K562 (cell line): ENCODE measurements around the gene SPAG9. TPM values are rescaled to one million over a fixed set of nuclear protein-coding genes. Genes with fewer than 3 reads are reported as not detected.
A peak's percentile ranks its signal among the peaks of the same experiment; 100 is the strongest.

Experiments
- ATAC-seq: fragments of 200-7000 bp; cut with Tn5 transposase; 3 replicates; pipeline ENCODE4 v1.9.1; 2020; ENCODE audit warnings: moderate library complexity
- BruUV-seq: library from RNA; stranded (reverse); fragments of 400-500 nt; replicated peaks from 2 replicates; lab custom pipeline; 2021; lab: Mats Ljungman, UMichigan
- CTCF ChIA-PET: fragments of 300-600 bp; formaldehyde crosslinking; extraction: SDS; loops from one replicate; lab custom pipeline; 2021; ENCODE audit warnings: low intra/inter-chr PET ratio; lab: Yijun Ruan, JAX
- POLR2A ChIA-PET: fragments of 300-600, 350-650 bp; sonication (Branson Sonifier 250); formaldehyde crosslinking; extraction: SDS; loops from one replicate; lab custom pipeline; 2021; ENCODE audit warnings: antibody characterized with exemption, inconsistent platforms; lab: Yijun Ruan, JAX
- DNase-seq, 4 experiments: peaks; one replicate each; pipeline versions ENCODE4 v3.0.0 to v3.0.0-alpha.2; 2011 to 2018; ENCODE audit warnings: low spot score in 3 of 4, mixed read lengths in 3 of 4; ENCODE audit errors: extremely low read depth in 1 of 4
- FAIRE-seq: peaks from 2 replicates; lab custom pipeline; 2011; peaks lifted over from hg19 to GRCh38; lab: Jason Lieb, UNC
- H2AFZ ChIP-seq: 2 replicates; pipeline ENCODE4 v1.6.0; 2011; ENCODE audit warnings: low read depth, low read length, control low read depth, inconsistent platforms
- H3K27ac ChIP-seq: fragments of 200-600 bp; 3 replicates; pipeline ENCODE4 v1.8.0; 2011; ENCODE audit warnings: low read depth, mild to moderate bottlenecking, control low read depth, inconsistent platforms, low read length, moderate library complexity, mixed read lengths; ENCODE audit errors: extremely low read depth
- H3K27me3 ChIP-seq, 2 experiments: fragments of 300-600 bp in 1 of 2; 2 replicates in 1 of 2; 3 replicates in 1 of 2; pipeline versions ENCODE4 v1.6.0 to v1.8.0; 2011; ENCODE audit warnings: inconsistent platforms in 2 of 2, low read length in 2 of 2, mild to moderate bottlenecking in 1 of 2, mixed read lengths in 1 of 2, moderate library complexity in 1 of 2; ENCODE audit not compliant: control insufficient read depth in 2 of 2, insufficient read depth in 2 of 2
- H3K36me3 ChIP-seq: fragments of 300-600 bp; 3 replicates; pipeline ENCODE4 v1.8.0; 2011; ENCODE audit warnings: mild to moderate bottlenecking, low read length, inconsistent platforms; ENCODE audit not compliant: control insufficient read depth, insufficient read depth
- H3K4me1 ChIP-seq, 2 experiments: fragments of 200-600 bp in 1 of 2; replicated peaks in 1 of 2; 2 replicates in 1 of 2; 3 replicates in 1 of 2; pipeline versions ENCODE4 v1.5.1 to v1.8.0; 2011; ENCODE audit warnings: inconsistent platforms in 2 of 2, low read length in 2 of 2, mild to moderate bottlenecking in 1 of 2, mixed read lengths in 1 of 2, moderate library complexity in 1 of 2; ENCODE audit not compliant: control insufficient read depth in 2 of 2, insufficient read depth in 2 of 2
- H3K4me2 ChIP-seq: 2 replicates; pipeline ENCODE4 v1.6.1; 2011; ENCODE audit warnings: low read length, control low read depth, inconsistent platforms, mixed read lengths; ENCODE audit not compliant: insufficient read depth
- H3K4me3 ChIP-seq: fragments of 200-600 bp; sonication (generic), shearing (Covaris generic); 2 replicates; pipeline ENCODE4 v1.5.1; 2016; ENCODE audit warnings: control low read depth, inconsistent platforms
- H3K79me2 ChIP-seq: fragments of 200-600 bp; 3 replicates; pipeline ENCODE4 v1.8.0; 2011; ENCODE audit warnings: low read length, inconsistent platforms; ENCODE audit not compliant: control insufficient read depth, insufficient read depth
- H3K9ac ChIP-seq, 2 experiments: 2 replicates each; pipeline versions ENCODE4 v1.6.0 to v1.6.1; 2011; ENCODE audit warnings: low read depth in 2 of 2, low read length in 2 of 2, control low read depth in 1 of 2, inconsistent platforms in 1 of 2, mild to moderate bottlenecking in 1 of 2, mixed read lengths in 1 of 2; ENCODE audit not compliant: insufficient read depth in 1 of 2
- H3K9me1 ChIP-seq: one replicate; pipeline ENCODE4 v1.6.0; 2011; ENCODE audit warnings: inconsistent platforms, mild to moderate bottlenecking, low read length, moderate library complexity; ENCODE audit not compliant: control insufficient read depth, insufficient read depth
- H3K9me3 ChIP-seq: replicated peaks from 2 replicates; pipeline ENCODE4 v1.5.1; 2011; ENCODE audit warnings: low read depth, low read length, inconsistent platforms; ENCODE audit not compliant: control insufficient read depth, insufficient read depth
- H4K20me1 ChIP-seq: replicated peaks from 2 replicates; pipeline ENCODE4 v1.6.1; 2011; ENCODE audit warnings: low read length, inconsistent platforms, mixed read lengths; ENCODE audit not compliant: control insufficient read depth, insufficient read depth
- ATF3 ChIP-seq, 2 experiments: fragments of 450-650 bp in 1 of 2; sonication (generic) in 1 of 2; formaldehyde crosslinking in 1 of 2; IDR thresholded peaks in 1 of 2; conservative IDR thresholded peaks in 1 of 2; 2 replicates each; pipeline versions ENCODE4 v1.6.1 to v1.8.1; 2016 to 2023; ENCODE audit warnings: mild to moderate bottlenecking in 2 of 2, moderate library complexity in 2 of 2, inconsistent platforms in 1 of 2, missing genetic modification reagents in 1 of 2
- CTCF ChIP-seq, 3 experiments: IDR thresholded peaks in 2 of 3; conservative IDR thresholded peaks in 1 of 3; 2 replicates each; pipeline ENCODE4 v1.5.1; 2011 to 2012; ENCODE audit warnings: low read length in 3 of 3, mild to moderate bottlenecking in 3 of 3, control low read depth in 2 of 3, improper control_type of control experiment in 1 of 3, inconsistent platforms in 1 of 3, low read depth in 1 of 3, mixed read lengths in 1 of 3, moderate library complexity in 1 of 3; ENCODE audit not compliant: insufficient read depth in 2 of 3
- CUX1 ChIP-seq: fragments of 200-800 bp; sonication (Bioruptor generic); IDR thresholded peaks from 2 replicates; pipeline ENCODE4 v1.6.1; 2016; ENCODE audit warnings: missing genetic modification characterization, missing compliant biosample characterization
- FUS ChIP-seq: fragments of 200-400 bp; formaldehyde crosslinking; optimal IDR thresholded peaks from 2 replicates; pipeline ENCODE3; 2017; ENCODE audit warnings: low read depth, low read length
- GTF2B ChIP-seq: IDR thresholded peaks from 2 replicates; pipeline ENCODE4 v1.6.1; 2011; ENCODE audit not compliant: insufficient read length; ENCODE audit errors: extremely low read depth
- JUNB ChIP-seq: fragments of 450-650 bp; formaldehyde crosslinking; conservative IDR thresholded peaks from 2 replicates; pipeline ENCODE4 v1.4.0; 2020; ENCODE audit warnings: mild to moderate bottlenecking
- LARP7 ChIP-seq: fragments of 450-650 bp; IDR thresholded peaks from 2 replicates; pipeline ENCODE4 v1.6.1; 2016
- RFX1 ChIP-seq: fragments of 450-650 bp; IDR thresholded peaks from 2 replicates; pipeline ENCODE4 v1.6.1; 2016; ENCODE audit warnings: mild to moderate bottlenecking, moderate library complexity
- SMC3 ChIP-seq: conservative IDR thresholded peaks from 2 replicates; pipeline ENCODE4 v1.6.1; 2011; ENCODE audit warnings: low read depth, low read length, improper control_type of control experiment; ENCODE audit not compliant: insufficient read depth
- TGIF2 ChIP-seq: sonication (generic); formaldehyde crosslinking; IDR thresholded peaks from 2 replicates; pipeline ENCODE4 v1.8.1; 2022; ENCODE audit warnings: mild to moderate bottlenecking, missing genetic modification reagents, moderate library complexity
- WGBS: fragments of 100-300 bp; shearing (Covaris generic); methylation state at CpG from one replicate; pipeline ENCODE4 v1.1.6; 2016; ENCODE audit warnings: low coverage, mixed read lengths; ENCODE audit not compliant: insufficient coverage; ENCODE audit errors: missing lambda C conversion rate; 5-methylcytosine and 5-hydroxymethylcytosine counted together
- in situ Hi-C: fragments of 300-500 bp; cut with MboI; formaldehyde crosslinking; loops from 4 replicates; pipeline ENCODE4 v1.15.0; 2018; ENCODE audit warnings: inconsistent platforms, mixed read lengths
- intact Hi-C: fragments of 100-400 bp; cut with micrococcal nuclease; formaldehyde crosslinking; loops from 2 replicates; pipeline ENCODE4 v1.14.2; 2022
- polyA plus RNA-seq, 8 experiments: library from polyadenylated mRNA; depleted of rRNA in 4 of 8; stranded (reverse) in 5 of 8; unstranded in 3 of 8; fragments of >200 nt; fragmentation: Nextera tagmentation in 2 of 8; fragmentation: Illumina TruSeq in 1 of 8; extraction: Ambion mirVana in 2 of 8; extraction: Trizol in 1 of 8; gene quantifications; 2 replicates each; pipeline versions ENCODE4 v1.2.1 to v1.2.3, GENCODE V29; 2011 to 2014; ENCODE audit warnings: inconsistent platforms in 1 of 8, missing spikeins in 1 of 8
- total RNA-seq, 7 experiments: library from RNA; depleted of rRNA in 6 of 7; stranded (reverse); fragments of >200 nt in 6 of 7; fragmentation: Illumina TruSeq in 2 of 7; extraction: Trizol in 2 of 7; gene quantifications; 2 replicates each; pipeline versions ENCODE4 v1.2.1 to v1.2.3, GENCODE V29; 2011 to 2021; ENCODE audit warnings: low replicate concordance in 1 of 7

Gene SPAG9
- total and polyA plus RNA-seq, 9 of the 15 experiments (the other 6 are each of a cell fraction or from before 2014, with no cell fraction given): 12.2 to 99.2 (median 58.2) TPM

GRCh38 chr17:51000835-51001638 lies 119.6 kb downstream of the SPAG9 start:
- Histone ChIP-seq H3K79me2 (no peaks in the 10 kb centered on the region), H2AFZ (no peak overlapping the region), H3K9me3 (no peaks in the 10 kb centered on the region), H3K36me3 (peaks cover 88% of the 10 kb centered on the region), H3K27me3 (no peaks in the 10 kb centered on the region), H3K9me1 (no peaks in the 10 kb centered on the region), H3K9ac (no peak overlapping the region), H3K27ac (no peak overlapping the region), H3K4me2 (no peak overlapping the region), H4K20me1 (no peaks in the 10 kb centered on the region), H3K4me1 (no peaks in the 10 kb centered on the region), H3K4me3 (no peak overlapping the region)
- ATAC-seq (peak; percentile 83), DNase-seq (peak in 2 of 4 experiments; percentile 23 to 59), FAIRE-seq (peak; percentile 51)
- BruUV-seq: no TSS peak
- ChIA-PET POLR2A (interaction anchor here (0.6 to 0.9 kb wide), 3 partner anchors 119 to 159 kb away, joined by 3 read pairs; partner anchors contain the start of genes NME1 and SPAG9), CTCF (interaction anchor here (0.9 to 3.4 kb wide), 2 partner anchors 152 to 165 kb away, joined by 4 to 31 read pairs; partner anchors contain the start of genes NME1 and NME2)
- in situ Hi-C loops: loop anchor here (5.0 kb wide), 1 partner anchor 146 kb away; no protein-coding TSS in a partner anchor
- WGBS: 95% methylated on average over 1 of the region's 1 CpG
- intact Hi-C loops: loop anchor here (1.0 to 2.0 kb wide), 2 partner anchors 56 to 152 kb away; partner anchors contain the start of gene NME1
- TF ChIP-seq GTF2B (no peak), RFX1 (no peak), JUNB (CRISPR knock-in tag) (no peak), FUS (no peak), CTCF (IDR thresholded peaks at IDR 0.05 in 2 of 3, conservative IDR thresholded peaks at IDR 0.05 in 1 of 3; ENCODE audit: insufficient read depth in 2 of 3, low read depth in 1 of 3, low read length in 3 of 3) (peak in 2 of 3 experiments; percentile 11 to 63; a peak in 3 of 6 replicates), ATF3 (IDR thresholded peaks at IDR 0.05) (peak; percentile 35; the same call in 1 of the 2 replicates), ATF3 (CRISPR knock-in tag; conservative IDR thresholded peaks at IDR 0.05) (no peak), LARP7 (no peak), CUX1 (no peak), SMC3 (peak; percentile 28; the same call in 1 of the 2 replicates), TGIF2 (no peak)
